Right kidney (tissue), 9 donors: ENCODE data around the gene SARDH.

Experiments
- DNase-seq: peaks from one replicate; pipeline ENCODE4 v3.0.0-alpha.2; 2016
- long read RNA-seq, 8 donors: transcript quantifications; one replicate each; lab custom pipeline, GENCODE V29; 2026

The SARDH gene
- long read RNA-seq, donor 1, partial matches to known transcripts: 0 of 4 reads
- long read RNA-seq, donor 1, other reads (novel, unspliced or antisense): 0 of 4 reads
- long read RNA-seq, donor 2, partial matches to known transcripts: 0 of 1 reads
- long read RNA-seq, donor 2, other reads (novel, unspliced or antisense): 0 of 1 reads
- long read RNA-seq, donor 3, partial matches to known transcripts: 0 of 1 reads
- long read RNA-seq, donor 3, other reads (novel, unspliced or antisense): 0 of 1 reads
- long read RNA-seq, donor 4, partial matches to known transcripts: 0 of 4 reads
- long read RNA-seq, donor 4, other reads (novel, unspliced or antisense): 0 of 4 reads
- long read RNA-seq, donor 5, partial matches to known transcripts: 0 of 4 reads
- long read RNA-seq, donor 5, other reads (novel, unspliced or antisense): 0 of 4 reads
- long read RNA-seq, donor 6, partial matches to known transcripts: 0 of 3 reads
- long read RNA-seq, donor 6, other reads (novel, unspliced or antisense): 0 of 3 reads
- long read RNA-seq, donor 7, partial matches to known transcripts: 0 of 3 reads
- long read RNA-seq, donor 7, other reads (novel, unspliced or antisense): 0 of 3 reads
- long read RNA-seq, donor 8, partial matches to known transcripts: 0 of 3 reads
- long read RNA-seq, donor 8, other reads (novel, unspliced or antisense): 0 of 3 reads

- peak; percentile 81 for DNase-seq
Observed at GRCh38 chr9:133737774-133738639, at the start of gene SARDH. TSS of gene SARDH (minus strand) at chr9:133738352. CDS start at chr9:133734173, 4,179 bp downstream.

- no peak for DNase-seq
Observed at GRCh38 chr9:133787754-133788025, 49.5 kb upstream of the SARDH start.

DNA sequence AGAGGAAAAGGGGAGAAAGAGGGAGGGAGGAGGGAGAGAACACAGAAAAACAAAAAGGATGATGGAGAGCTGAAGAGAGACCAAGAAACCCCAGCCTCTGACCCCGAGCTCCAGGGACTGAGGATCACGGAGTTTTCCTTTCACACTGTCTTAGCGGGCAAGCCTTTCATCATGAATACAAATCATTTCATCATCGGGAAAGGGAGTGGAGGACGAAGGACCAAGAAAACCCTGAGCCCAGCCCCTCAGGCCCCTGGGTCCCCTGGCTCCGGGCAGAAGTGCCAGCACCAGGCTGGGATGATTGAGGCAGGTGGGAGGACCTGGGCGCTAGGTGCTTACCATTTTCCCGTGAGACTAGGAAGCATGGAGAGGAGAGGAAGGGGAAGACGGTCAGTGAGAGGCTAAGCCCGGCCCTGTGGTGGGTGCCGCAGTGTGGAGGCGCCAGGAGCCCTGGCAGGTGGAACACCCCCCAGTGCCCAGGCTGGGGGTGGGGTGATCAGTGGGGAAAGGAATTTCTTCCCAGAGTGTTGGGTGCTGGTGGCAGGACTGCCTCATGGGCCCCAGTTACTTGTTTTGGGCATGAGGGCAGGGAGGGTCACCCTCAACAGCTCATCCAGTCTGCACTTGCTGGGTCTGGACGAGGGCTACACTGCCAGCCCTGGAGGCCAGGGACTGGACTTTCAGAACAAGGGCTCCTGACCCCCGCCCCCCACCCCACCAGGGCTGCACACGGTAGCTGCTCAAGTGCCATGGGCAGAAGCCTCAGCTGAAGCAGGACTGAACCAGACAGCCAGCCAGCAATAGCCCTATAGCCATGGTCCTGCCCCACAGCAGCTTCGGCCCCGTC is 49.0 kb upstream of the SARDH start:
- no peak for DNase-seq

DNA sequence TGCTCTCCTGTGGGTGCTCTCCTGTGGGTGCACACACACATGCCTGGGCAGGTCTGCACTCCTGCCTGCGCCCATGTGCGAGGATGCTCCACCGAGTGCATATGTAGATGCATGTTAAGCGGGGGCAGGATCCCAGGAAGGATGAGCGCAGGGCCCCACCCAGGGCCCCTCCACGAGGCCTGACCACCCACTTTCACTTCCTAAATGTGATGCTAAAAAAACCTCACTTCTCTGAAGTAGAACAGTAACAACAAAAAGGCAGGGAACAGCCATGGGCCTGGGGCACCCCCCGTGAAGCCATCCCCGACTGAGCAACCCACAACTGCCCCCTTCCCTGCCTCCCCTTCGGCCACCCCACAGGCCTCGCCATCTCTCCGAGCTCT is 48.2 kb upstream of the SARDH start:
- DNase-seq: no peak

- DNase-seq: no peak
Observed at GRCh38 chr9:133785753-133786370, 47.7 kb upstream of the SARDH start.

DNA sequence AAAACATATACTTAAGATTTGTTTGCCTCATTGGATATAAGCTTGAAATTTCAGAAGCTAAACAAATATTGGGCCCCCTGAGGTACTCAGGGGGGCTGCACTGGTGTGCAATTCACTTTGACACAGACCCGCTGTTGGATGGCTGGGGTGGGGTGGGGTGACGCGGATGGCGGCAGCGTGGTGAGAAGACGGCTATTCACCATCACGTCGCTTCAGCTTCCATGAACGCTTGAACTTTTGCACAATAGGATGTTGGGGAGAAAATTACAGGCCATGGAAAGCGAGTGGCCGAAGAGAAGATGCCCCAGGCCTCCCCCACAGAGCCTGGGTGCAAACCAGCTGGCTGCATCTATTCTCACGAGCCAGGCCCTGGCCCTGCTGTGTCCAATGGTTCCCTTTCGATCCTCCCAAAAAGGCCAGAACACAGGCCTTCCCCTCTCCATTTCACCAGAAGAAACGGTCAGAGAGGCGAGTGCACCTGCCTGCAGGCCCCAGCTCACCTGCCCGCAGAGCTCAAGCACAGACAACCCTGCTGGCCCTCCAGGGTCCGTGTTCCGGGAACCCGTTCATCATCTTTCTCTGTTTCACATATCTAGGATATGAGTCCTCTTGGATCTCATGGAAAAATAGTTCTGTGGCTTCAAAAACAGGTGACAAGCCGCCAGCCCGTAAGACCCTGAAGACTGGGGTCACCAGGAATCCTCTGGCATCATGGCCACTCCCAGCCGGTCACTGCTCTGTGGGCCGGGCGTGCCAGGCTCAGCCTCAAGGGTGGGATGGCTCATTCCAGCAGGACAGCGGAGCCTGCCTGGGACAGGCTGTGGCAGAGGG is 46.8 kb upstream of the SARDH start:
- no peak for DNase-seq

GRCh38 chr9:133783331-133783731 is 45.2 kb upstream of the SARDH start:
- no peak for DNase-seq

DNA sequence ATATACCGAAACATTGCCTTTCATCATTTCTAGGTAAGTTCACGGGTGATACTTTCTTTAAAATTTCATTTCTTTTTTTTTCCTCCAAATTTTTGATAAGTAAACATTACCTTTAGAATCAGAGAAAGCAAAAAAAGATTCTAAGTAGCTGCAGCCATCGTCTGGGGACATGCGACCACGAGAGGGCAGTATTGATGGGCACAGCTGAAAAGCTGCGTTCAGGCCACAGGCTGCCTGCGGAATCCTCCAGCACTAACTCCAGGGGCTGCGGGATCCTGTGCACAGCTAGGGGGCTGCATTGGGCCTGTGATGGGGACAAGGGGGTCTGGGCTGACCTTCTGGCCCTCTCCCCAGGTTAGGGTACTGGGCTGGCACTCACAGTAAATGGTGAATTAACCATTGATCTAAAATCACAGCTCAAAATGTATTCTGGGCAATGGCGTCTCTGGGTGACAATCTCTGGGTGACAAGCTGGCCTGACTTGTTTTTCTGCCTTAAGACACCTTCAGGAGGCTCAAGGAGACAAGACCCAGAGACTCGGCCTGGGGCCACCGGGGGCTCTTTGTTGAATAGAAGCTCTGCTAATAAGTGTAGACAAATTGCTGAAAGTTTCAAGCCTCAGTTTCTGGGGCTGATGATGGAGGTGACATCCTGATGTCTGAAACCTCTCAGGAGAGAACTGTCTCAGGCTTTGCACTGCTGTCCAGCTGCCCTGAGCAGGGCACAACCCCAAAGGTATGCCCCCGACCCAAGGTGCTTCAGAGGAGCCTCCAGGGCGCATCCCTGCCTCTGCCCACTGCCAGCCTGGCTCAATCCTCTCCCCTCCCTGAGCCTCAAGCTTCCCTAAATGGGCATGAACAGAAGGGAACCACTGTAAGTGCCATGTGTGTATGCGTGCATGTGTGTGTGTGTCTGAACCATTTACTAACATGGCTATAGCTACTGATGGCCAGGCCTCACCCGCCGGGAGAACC is 44.3 kb upstream of the SARDH start:
- peak; percentile 38 for DNase-seq

DNA sequence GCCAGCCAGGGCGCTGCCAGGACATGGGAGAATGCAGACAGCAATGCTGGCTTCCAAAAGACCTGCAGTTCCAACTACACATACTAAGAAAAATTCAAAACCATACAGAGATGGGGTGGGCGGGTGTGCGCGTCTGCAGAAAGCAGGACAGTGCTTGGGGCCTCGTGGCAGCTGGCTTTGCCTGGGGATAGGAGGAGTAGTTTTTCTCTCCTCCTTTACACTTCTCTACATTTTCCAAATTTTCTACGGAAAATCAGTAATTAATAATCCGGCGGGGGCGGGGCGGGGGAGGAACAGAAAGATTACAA is 43.6 kb upstream of the SARDH start:
- no peak for DNase-seq

- DNase-seq: no peak
Observed at GRCh38 chr9:133780962-133781827, 43.0 kb upstream of the SARDH start.

DNA sequence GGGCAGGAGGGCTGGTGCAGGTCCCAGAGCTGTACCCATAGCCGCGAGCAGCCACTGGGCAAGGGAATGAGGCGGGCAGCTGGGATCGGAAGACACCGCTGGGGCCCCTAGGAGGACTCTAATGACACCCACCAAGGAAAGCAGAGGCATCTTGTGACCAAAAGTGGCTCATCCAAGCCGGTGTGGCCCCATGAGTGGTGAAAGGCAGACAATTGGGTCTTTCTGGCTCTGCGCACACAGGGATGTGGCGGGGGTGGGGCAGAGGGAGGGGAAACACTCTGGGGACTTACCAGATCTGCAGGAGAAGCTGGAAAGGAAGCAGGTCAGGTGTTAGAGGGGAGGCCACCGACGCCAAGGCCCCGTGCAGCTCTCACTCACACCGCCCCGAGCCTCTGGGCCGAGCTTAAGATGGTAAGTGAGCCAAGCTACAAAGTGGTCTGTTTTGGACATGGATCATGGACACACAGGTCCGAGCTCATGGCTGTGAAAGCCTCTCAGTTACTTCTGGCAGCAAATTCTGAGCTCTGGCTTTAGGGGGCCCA is 42.3 kb upstream of the SARDH start:
- DNase-seq: no peak

DNA sequence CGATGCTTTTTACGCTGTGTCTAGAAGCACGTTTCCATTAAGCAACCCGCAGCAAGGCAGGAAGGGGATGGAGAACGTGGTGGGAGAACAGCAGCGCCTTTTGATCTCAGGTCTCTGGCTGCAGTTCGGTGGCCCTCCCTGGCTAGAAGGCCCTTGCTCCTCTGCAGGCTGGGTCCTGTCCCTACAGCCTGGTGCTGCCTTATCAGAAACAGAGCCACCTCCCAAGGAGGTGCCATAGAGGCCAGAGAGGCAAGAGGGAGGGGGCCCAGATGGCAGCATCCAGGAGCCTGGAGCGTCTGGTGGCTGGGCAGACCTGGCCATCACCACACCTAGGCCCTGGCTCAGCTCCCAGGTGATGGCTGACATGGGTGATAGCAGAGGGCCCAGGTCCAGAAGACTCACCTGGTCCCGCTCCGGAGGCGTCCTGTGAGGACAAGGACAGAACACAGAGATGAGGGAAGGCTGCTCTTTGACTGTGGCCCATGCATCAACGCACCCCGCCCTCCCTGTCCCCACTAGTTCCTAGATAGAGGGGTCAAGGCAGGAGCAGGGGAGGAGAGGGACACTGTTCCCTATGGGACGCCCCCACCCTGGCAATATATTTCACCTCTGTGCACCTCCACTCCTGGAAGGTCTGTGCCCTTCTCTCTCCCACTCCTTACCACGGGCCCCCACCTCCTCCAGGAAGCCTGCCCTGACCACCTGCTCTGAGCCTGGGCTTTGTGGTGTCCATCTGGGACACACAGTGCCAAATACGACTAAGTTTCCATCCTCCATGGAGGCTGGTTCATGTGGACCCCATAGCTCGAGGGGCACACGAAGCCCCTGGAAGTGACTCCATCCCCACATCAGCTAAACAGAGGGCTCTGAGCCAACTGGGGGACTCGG is 41.6 kb upstream of the SARDH start:
- DNase-seq: no peak

GRCh38 chr9:133779081-133779480 is 40.9 kb upstream of the SARDH start:
- no peak for DNase-seq

GRCh38 chr9:133778336-133779013 is 40.3 kb upstream of the SARDH start:
- DNase-seq: no peak

DNA sequence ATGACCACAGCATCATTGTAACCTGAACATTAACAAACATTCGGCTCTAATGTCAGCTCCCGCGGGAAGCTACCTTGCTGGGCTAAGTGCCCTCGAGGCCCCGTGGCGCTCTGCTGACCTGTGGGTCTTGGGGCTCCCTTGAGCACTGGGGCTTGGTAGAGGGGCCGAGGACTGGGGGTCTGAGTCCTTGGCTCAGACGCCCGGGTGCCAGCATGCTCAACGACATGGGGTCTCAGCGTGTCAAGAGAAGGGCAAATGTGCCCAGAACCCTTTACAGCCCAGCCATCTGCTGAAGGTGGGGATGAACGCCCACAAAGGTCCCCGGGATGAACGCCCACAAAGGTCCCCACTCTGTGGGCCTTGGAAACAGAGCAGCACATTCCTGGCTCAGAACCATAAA is 39.7 kb upstream of the SARDH start:
- DNase-seq: no peak

GRCh38 chr9:133777068-133777791 is 39.1 kb upstream of the SARDH start:
- DNase-seq: no peak
